Body of pancreas (tissue), 4 donors: ENCODE results near the gene R3HDM2. TPM values are rescaled to one million over a fixed set of nuclear protein-coding genes. Genes with fewer than 3 reads are reported as not detected.

Source experiments
- ATAC-seq: fragments of 150-250 bp; one replicate; pipeline ENCODE4 v1.9.1; 2016
- DNase-seq, 4 donors: peaks; one replicate each; pipeline ENCODE4 v3.0.0-alpha.2; 2019
- H3K27ac ChIP-seq, 4 donors: fragments of 200-600 bp; sonication (generic); 1 replicate in 3 of 4; 2 replicates in 1 of 4; pipeline versions ENCODE4 v1.5.1 to v1.6.1; 2016 to 2019; ENCODE audit warnings: mild to moderate bottlenecking in 1 of 4, mixed read lengths in 1 of 4, moderate library complexity in 1 of 4
- H3K27me3 ChIP-seq, 2 donors: fragments of 200-600 bp; sonication (generic); one replicate each; pipeline ENCODE4 v1.6.0; 2016; ENCODE audit warnings: mild to moderate bottlenecking in 1 of 2
- H3K36me3 ChIP-seq, 2 donors: fragments of 200-600 bp; sonication (generic); replicated peaks in 1 of 2; 2 replicates each; pipeline ENCODE4 v1.5.1; 2016; ENCODE audit warnings: low read depth in 2 of 2; ENCODE audit not compliant: insufficient read depth in 1 of 2
- H3K4me1 ChIP-seq: fragments of 200-600 bp; sonication (generic); one replicate; pipeline ENCODE4 v1.6.0; 2016
- H3K4me3 ChIP-seq, 2 donors: fragments of 200-600 bp; sonication (generic); 1 replicate in 1 of 2; 2 replicates in 1 of 2; pipeline ENCODE4 v1.5.1; 2016 to 2019
- H3K9me3 ChIP-seq, 3 donors: fragments of 200-600 bp; sonication (generic); 1 replicate in 2 of 3; 2 replicates in 1 of 3; pipeline ENCODE4 v1.5.1; 2016
- POLR2A ChIP-seq, 3 donors: fragments of 450-650 bp; IDR thresholded peaks; one replicate each; pipeline ENCODE4 v1.6.1; 2016; ENCODE audit warnings: antibody characterized with exemption in 3 of 3, mild to moderate bottlenecking in 2 of 3
- WGBS, 2 donors: methylation state at CpG; one replicate each; pipeline ENCODE4 v1.1.5; 2017; 5-methylcytosine and 5-hydroxymethylcytosine counted together
- intact Hi-C: fragments of 100-400 bp; cut with DNase I; formaldehyde crosslinking; loops from one replicate; pipeline ENCODE4 v1.15.1; 2023
- total RNA-seq, 2 donors: library from RNA; depleted of rRNA; stranded (reverse); fragments of >200 nt; gene quantifications; one replicate each; pipeline ENCODE4 v1.1.0, GENCODE V29; 2016
- TF ChIP-seq, protein P1 (sequence below), 7 experiments: fragments of 450-650 bp in 4 of 7; fragments of 200-600 bp in 3 of 7; sonication (generic) in 3 of 7; IDR thresholded peaks; one replicate each; pipeline ENCODE4 v1.5.1; 2016 to 2019; ENCODE audit warnings: antibody characterized with exemption in 7 of 7

Gene R3HDM2
- total RNA-seq, 2 donors from 2014 or later, result 16.1 to 41.9 TPM

GRCh38 chr12:57386187-57386720 lies 44.6 kb downstream of the R3HDM2 start:
- Histone ChIP-seq H3K36me3 (no peaks in the 10 kb centered on the region), H3K4me3 (no peak overlapping the region), H3K9me3 (no peaks in the 10 kb centered on the region), H3K4me1 (no peaks in the 10 kb centered on the region), H3K27me3 (no peaks in the 10 kb centered on the region), H3K27ac (no peak overlapping the region)
- DNase-seq (no peak), ATAC-seq (no peak)
- WGBS, 2 donors, result 93 to 100% methylated on average over 5 to 29 of the region's 33 CpGs
- intact Hi-C loops, result no loop called here
- TF ChIP-seq, protein P1, sequence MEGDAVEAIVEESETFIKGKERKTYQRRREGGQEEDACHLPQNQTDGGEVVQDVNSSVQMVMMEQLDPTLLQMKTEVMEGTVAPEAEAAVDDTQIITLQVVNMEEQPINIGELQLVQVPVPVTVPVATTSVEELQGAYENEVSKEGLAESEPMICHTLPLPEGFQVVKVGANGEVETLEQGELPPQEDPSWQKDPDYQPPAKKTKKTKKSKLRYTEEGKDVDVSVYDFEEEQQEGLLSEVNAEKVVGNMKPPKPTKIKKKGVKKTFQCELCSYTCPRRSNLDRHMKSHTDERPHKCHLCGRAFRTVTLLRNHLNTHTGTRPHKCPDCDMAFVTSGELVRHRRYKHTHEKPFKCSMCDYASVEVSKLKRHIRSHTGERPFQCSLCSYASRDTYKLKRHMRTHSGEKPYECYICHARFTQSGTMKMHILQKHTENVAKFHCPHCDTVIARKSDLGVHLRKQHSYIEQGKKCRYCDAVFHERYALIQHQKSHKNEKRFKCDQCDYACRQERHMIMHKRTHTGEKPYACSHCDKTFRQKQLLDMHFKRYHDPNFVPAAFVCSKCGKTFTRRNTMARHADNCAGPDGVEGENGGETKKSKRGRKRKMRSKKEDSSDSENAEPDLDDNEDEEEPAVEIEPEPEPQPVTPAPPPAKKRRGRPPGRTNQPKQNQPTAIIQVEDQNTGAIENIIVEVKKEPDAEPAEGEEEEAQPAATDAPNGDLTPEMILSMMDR (IDR thresholded peaks at IDR 0.05), result no peak
- TF ChIP-seq POLR2A (IDR thresholded peaks at IDR 0.05), result no peak

GRCh38 chr12:57385586-57385985 lies 45.3 kb downstream of the R3HDM2 start:
- intact Hi-C loops, result no loop called here
- no peak for DNase-seq
- Histone ChIP-seq H3K27me3 (no peaks in the 10 kb centered on the region), H3K36me3 (no peaks in the 10 kb centered on the region), H3K27ac (no peak overlapping the region), H3K4me3 (no peak overlapping the region), H3K4me1 (no peaks in the 10 kb centered on the region), H3K9me3 (no peaks in the 10 kb centered on the region)
- TF ChIP-seq, protein P1 (IDR thresholded peaks at IDR 0.05), result no peak
- TF ChIP-seq POLR2A (IDR thresholded peaks at IDR 0.05), result no peak
- ATAC-seq, result no peak
- WGBS, 2 donors, result 97% methylated on average over 3 of the region's 3 CpGs

- 96 to 100% methylated on average over 1 of the region's 1 CpG for whole genome bisulfite sequencing, 2 donors
These were observed 46.4 kb downstream of the R3HDM2 start for GRCh38 chr12:57384478-57384877.

DNA sequence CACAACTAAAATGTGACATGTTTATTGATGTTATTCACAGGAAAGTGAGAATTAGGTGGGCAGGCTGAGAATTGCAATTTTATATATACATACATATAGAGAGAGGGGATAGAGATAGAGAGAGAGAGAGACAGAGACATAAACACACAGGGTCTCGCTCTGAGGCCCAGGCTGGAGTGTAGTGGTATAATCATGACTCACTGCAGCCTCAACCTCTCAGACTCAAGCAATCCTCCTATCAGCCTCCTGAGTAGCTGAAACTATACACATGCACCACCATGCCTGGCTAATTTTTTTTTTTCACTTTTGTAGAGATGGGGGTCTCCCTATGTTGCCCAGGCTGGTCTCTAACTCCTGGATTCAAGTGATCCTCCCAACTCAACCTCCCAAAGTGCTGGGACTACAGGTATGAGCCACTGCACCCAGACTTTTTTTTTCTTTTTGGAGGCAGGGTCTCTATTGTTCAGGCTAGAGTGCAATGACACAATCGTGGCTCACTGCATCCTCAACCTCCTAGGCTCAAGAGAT lies 49.1 kb downstream of the R3HDM2 start:
- 73 to 85% methylated on average over 2 of the region's 2 CpGs for WGBS, 2 donors
- no peaks in the 10 kb centered on the region for H3K36me3 ChIP-seq
- no peak for TF ChIP-seq POLR2A (IDR thresholded peaks at IDR 0.05)
- no peaks in the 10 kb centered on the region for H3K4me1 ChIP-seq
- no peak overlapping the region for H3K4me3 ChIP-seq
- H3K27ac ChIP-seq, result no peak overlapping the region
- DNase-seq (no peak), ATAC-seq (no peak)
- no peaks in the 10 kb centered on the region for H3K9me3 ChIP-seq
- intact Hi-C loops, result no loop called here
- H3K27me3 ChIP-seq, result no peaks in the 10 kb centered on the region

More at GRCh38 chr12:57384478-57384877, 46.4 kb downstream of the R3HDM2 start:
- H3K27ac ChIP-seq, result no peak overlapping the region
- no peaks in the 10 kb centered on the region for H3K36me3 ChIP-seq
- intact Hi-C loops, result no loop called here
- H3K9me3 ChIP-seq, result no peaks in the 10 kb centered on the region
- DNase-seq, result no peak
- H3K4me3 ChIP-seq, result no peak overlapping the region
- no peaks in the 10 kb centered on the region for H3K4me1 ChIP-seq
- TF ChIP-seq POLR2A (IDR thresholded peaks at IDR 0.05), result no peak
- TF ChIP-seq, protein P1 (IDR thresholded peaks at IDR 0.05), result no peak
- H3K27me3 ChIP-seq, result no peaks in the 10 kb centered on the region
- ATAC-seq, result no peak

- 89 to 100% methylated on average over 1 of the region's 1 CpG for WGBS, 2 donors
- H3K9me3 ChIP-seq, result no peaks in the 10 kb centered on the region
- no peak overlapping the region for H3K4me3 ChIP-seq
- intact Hi-C loops, result no loop called here
- no peak for TF ChIP-seq POLR2A (IDR thresholded peaks at IDR 0.05)
- TF ChIP-seq, protein P1 (IDR thresholded peaks at IDR 0.05), result no peak
- H3K4me1 ChIP-seq, result no peaks in the 10 kb centered on the region
- no peaks in the 10 kb centered on the region for H3K27me3 ChIP-seq
- DNase-seq (no peak), ATAC-seq (no peak)
- no peaks in the 10 kb centered on the region for H3K36me3 ChIP-seq
- no peak overlapping the region for H3K27ac ChIP-seq
These were observed 50.5 kb downstream of the R3HDM2 start for GRCh38 chr12:57380300-57380699.
